Stimulated activated CD4-positive, alpha-beta T cell treated with anti-CD3 and anti-CD28 coated beads, TNF-alpha, amount 100 ng/mL, for 4 hours (primary cell): ENCODE measurements around the gene CFAP107.
"Not testable (repeated sequence)": the region's sequence is repeated elsewhere in the genome, so short reads cannot be mapped to it uniquely, and the experiment has no call there.

Experiments
- DNase-seq, 3 experiments: peaks; one replicate each; pipeline ENCODE4 v3.0.0-alpha.2; 2020; ENCODE audit warnings: low read depth in 3 of 3

The CFAP107 gene

GRCh38 chr1:12745992-12746323, at the start of gene CFAP107:
TSS of gene CFAP107 (plus strand) at chr1:12746200. CDS start at chr1:12746431, 231 bp downstream.
- no peak for DNase-seq

- no peak for DNase-seq
These were observed 49.3 kb upstream of the CFAP107 start for GRCh38 chr1:12696658-12697057.

DNA sequence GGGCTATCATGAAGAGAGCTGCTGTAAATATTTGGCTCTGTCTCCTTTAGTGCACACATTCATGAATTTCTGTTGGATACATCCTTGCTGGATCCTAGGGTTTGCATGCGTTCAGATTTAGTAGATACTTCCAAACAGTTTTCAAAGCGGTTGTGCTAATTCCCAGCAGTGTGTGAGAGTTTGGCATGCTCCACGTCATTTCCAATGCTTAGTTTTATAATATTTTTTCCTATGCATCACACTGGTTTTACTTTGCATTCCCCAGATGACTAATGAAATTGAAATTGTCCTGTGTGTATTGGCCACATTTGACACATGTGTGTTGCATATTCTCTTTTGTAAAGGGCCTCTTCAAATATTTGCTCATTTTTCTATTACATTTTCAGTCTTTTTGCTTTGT, 48.6 kb upstream of the CFAP107 start:
- DNase-seq: no peak

DNA sequence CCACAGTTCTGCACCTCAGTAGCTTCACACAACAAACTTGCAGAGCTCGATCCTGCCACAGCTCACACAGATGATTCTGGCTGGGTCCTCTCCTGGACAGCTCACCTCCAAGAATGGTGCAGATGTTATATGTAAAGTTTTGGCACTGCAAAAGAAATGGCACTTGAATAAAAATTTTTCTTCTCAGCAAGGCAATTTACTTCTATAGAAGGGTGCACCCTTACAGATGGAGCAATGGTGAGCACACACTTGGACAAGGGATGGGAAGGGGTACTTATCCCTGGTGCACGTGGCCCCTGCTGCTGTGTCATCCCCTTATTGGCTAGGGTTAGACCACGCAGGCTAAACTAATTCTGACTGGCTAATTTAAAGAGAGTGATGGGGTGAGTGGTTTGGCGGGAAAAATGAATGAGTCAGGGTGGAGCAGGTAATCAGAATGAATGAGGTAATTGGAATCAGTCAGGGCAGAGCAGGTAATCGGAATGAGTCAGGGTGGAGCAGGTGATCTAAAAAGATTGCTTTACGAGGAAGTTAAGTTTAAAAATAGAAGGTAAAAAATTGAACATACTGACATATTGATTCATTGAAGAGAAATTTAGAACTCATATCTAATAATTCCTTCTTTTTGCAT, 42.1 kb upstream of the CFAP107 start:
- no peak for DNase-seq

DNA sequence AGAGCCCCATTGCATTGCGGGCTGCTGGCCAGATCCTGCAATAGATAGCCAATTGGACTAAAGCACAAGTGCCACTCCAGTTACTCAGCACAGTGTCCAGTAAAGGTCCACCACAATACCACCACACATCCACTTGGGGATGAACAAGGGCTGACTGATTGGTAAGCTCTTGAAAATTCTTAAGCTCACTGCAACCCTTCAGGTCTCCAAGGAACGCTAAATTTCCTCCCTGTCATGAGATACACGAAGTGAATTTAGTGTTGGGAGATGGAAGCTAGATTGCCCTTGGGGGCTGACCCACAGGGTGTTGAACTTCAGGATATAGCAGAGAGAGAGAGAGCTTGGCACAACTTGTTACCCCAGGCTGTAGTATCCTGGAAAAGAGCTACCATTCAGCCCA, 39.9 kb upstream of the CFAP107 start:
- DNase-seq: no peak

DNA sequence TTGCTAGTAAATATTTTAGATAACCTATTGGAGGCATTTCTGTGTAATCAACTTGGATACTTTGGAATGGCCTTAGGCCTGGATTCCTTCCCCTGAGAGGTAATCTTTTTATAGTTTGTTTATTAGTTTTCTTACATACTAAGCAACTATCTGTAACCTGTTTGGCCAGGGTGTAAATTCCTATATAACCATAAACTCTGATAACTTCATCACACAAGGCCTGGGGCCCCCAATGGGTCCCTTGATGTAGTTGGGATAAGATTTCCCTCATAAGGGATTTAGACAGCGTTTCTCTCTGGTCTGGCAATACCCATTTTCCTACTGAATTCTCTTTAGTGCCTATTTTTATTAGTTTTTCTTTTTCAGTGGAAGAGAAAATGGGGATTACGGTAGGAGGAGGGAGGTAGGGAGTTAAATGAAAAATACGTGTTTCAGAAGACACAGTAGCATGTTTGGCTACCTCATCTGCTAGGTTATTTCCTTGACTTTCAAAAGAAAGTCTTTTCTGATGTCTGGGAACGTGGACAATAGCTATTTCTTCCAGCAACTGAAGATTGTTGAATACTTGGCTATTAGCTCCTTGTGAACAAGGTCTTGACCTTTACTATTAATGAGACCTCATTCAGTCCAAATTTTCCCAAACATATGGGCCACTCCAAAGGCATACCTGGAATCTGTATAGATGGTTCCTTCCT, 37.5 kb upstream of the CFAP107 start:
- DNase-seq: no peak

GRCh38 chr1:12709091-12709491, 36.9 kb upstream of the CFAP107 start:
- no peak for DNase-seq

GRCh38 chr1:12709696-12710095, 36.3 kb upstream of the CFAP107 start:
- DNase-seq: no peak

DNA sequence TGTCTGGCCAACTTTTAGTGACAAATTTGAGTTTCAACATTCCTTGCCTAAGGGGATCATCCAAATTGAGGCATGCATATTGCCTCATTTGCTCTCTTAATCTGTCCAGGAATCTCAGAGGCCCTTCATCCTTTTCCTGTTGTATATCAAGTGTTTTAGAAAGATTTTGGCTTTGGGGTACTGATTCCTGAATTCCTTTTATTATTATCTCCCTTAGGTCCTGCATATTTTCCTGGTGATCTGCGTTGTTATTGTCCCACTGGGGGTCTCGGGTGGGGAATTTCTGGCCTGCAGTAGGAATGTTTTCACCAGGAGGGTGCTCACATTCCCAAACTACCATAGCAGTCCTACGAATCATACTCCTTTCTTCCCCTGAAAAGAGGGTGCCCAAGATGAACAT, 34.5 kb upstream of the CFAP107 start:
- DNase-seq: no peak

- DNase-seq: no peak
These were observed 33.9 kb upstream of the CFAP107 start for GRCh38 chr1:12712076-12712475.

DNA sequence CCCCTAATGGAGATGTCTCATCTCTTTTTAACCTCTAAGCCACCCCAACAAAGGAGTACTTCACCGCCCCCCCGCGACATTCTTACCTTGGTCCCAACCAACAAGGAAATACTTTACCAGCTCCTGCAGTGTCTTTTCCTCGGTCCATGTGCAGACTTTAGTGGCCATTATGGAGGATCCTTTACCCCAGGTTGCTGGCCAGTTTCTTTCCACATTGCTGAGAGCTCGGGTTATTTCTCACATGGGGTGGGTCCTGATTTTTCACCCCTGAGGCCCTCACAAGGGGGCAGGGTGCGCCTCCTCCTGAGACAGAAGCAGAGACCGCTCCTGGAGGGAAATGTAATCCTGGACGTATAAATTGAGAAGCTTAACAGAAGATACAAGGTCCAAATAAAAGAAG, 33.1 kb upstream of the CFAP107 start:
- DNase-seq: no peak

DNA sequence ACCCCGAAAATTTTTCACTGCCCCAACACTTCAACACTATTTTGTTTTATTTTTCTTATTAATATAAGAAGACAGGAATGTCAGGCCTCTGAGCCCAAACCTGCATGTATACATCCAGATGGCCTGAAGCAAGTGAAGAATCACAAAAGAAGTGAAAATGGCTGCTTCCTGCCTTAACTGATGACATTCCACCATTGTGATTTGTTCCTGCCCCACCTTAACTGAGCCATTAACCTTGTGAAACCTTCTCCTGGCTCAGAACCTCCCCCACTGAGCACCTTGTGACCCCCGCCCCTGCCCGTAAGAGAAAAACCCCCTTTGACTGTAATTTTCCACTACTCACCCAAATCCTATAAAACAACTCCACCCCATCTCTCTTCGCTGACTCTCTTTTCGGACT, 32.3 kb upstream of the CFAP107 start:
- DNase-seq: not testable (repeated sequence)

DNA sequence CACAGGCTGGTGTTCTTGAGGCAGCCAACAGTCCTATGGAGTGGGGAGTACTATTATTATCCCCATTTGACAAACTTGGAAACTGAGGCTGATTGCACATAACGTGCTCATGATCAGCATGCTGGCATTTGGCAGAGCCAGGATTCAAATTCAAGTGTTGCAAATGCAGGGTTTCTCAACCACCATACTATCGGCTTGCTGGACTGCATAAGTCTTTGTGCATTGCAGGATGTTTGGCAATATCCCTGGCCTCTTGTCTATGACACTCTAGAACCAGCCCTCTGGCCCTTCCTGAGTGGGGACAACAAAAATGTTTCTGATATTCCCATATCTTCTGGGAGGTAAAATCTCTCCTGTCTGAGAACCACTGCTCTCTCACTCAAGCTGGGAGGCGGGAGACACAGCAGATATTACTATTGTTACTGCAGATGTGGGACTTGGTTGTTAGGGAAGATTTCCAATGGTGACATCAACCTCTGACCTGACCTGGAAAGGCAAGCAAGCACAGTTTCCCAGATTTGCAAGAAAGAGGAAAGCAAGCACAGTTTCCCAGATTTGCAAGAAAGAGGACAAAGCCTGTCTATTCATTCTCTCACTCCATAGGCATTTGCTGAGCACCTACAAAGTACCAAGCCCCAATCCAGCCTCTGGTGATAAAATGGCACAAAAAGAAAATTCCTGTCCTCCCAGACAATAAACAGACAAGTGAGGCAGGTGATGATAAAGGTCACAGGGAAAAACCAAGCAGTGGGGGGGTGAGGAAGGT, 31.1 kb upstream of the CFAP107 start:
- DNase-seq: no peak

DNA sequence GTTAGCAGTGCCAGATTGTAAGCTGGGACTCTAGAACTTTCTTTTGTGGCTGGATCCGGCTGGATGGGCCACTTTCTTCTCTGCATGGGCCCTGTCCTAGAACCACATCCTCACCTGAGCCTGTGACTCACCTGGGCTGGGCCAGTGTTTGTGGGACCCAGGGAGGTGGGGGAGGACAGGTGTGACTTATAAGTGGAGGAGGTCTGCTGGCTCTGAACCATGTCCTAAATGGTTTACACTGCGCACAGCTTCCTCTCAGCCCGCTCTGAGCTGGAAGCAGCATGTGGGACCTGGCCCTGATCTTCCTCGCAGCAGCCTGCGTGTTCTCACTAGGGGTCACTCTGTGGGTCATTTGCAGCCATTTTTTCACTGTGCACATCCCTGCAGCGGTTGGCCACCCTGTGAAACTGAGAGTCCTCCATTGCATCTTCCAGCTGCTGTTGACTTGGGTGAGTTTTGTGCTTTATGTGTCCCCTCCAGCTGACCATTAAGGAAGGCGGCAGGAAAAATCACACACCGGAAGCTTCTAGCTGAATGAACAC, 30.0 kb upstream of the CFAP107 start, which contains the start of gene AADACL3:
Gene AADACL3, plus strand, starts transcription at position 215 of the 542 bp plus-strand sequence. Its CDS starts 67 bp downstream, at position 282.
- DNase-seq: no peak

GRCh38 chr1:12717301-12717838, 28.6 kb upstream of the CFAP107 start:
- no peak for DNase-seq

DNA sequence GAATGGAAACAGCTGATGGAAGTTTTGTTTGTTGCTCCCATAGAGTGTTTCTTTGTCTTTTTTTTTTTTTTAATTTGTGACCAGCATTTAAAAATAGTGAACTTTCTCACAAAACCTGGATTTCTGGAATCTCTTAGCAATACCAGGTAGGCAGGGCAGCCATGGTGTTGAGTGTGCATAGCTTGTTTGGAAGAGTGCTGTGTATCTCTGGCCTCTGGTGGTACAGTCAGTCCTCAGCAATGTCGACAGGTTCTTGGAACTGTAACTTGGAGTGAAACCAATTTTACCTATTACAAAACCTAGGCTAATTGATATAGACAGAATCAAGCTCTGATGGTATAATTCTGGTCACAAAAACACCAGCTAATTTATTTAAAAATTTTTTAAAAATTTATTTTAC, 23.4 kb upstream of the CFAP107 start:
- DNase-seq: no peak

DNA sequence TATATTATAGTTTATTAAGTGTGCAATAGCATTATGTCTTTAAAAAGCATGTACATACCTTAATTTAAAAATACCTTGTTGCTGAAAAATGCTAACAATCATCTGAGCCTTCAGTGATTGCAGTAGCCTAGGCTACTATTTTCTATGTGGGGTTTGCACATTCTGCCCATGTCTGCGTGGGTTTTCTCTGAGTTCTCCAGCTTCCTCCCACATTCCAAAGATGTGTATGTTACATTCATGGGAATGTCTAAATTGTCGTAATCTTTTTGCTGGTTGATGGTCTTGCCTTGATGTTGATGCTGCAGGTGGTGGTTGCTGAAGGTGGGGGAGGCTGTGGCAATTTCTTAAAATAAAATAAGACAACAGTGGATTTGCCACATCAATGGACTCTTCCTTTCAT, 17.6 kb upstream of the CFAP107 start:
- no peak for DNase-seq

GRCh38 chr1:12730156-12730555, 15.8 kb upstream of the CFAP107 start:
- no peak for DNase-seq

GRCh38 chr1:12731084-12731483, 14.9 kb upstream of the CFAP107 start:
- DNase-seq: not testable (repeated sequence)

DNA sequence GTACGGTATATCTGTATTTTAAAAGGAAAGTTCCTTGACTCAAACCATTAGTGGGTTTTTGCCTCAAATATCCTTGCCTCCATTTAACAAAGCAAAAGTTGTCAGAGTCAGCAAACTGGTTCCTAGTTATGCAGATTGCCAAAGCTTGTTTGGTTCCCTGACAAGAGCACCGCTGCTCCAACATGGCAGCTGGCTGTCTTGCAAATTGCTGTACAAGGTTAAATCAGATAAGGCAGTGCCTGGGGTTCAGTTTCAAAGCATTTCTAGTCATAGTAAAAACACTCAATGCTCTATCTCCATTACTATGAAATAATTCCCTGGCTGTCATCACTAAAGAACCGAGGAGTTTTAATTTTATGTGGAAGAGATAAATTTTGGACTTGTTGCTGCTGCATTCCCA, 11.3 kb upstream of the CFAP107 start:
- no peak for DNase-seq

- DNase-seq: no peak
These were observed 7.1 kb upstream of the CFAP107 start for GRCh38 chr1:12738934-12739333.

- no peak for DNase-seq
These were observed 6.4 kb upstream of the CFAP107 start for GRCh38 chr1:12739613-12740012.
